Naive thymus-derived CD8-positive, alpha-beta T cell (primary cell): ENCODE measurements around the gene TRPC4AP. TPM values are rescaled to one million over a fixed set of nuclear protein-coding genes. Genes with fewer than 3 reads are reported as not detected.

ENCODE experiments used
- ATAC-seq, 2 donors: fragments of 150-1000 bp; cut with Tn5 transposase in 1 of 2; sonication (Bioruptor Pico), chemical (Tn5 transposase) in 1 of 2; 1 replicate in 1 of 2; 2 replicates in 1 of 2; pipeline ENCODE4 v1.10.0; 2021; ENCODE audit warnings: mild to moderate bottlenecking in 2 of 2, moderate library complexity in 2 of 2
- POLR2A ChIA-PET: fragments of 350-600 bp; sonication (Branson Sonifier 250); formaldehyde crosslinking; loops from one replicate; lab custom pipeline; 2021; ENCODE audit warnings: antibody characterized with exemption; lab: Charles Lee
- DNase-seq, 10 donors: peaks; one replicate each; pipeline versions ENCODE4 v3.0.0 to v3.0.0-alpha.2; 2020 to 2022
- H3K27ac Mint-ChIP-seq, 10 donors: one replicate each; pipeline ENCODE4 v1.8.0; 2020 to 2022; ENCODE audit warnings: mild to moderate bottlenecking in 10 of 10, mixed read lengths in 10 of 10, moderate library complexity in 4 of 10, inconsistent platforms in 1 of 10
- H3K27me3 Mint-ChIP-seq, 5 donors: one replicate each; pipeline ENCODE4 v1.8.0; 2021 to 2022; ENCODE audit warnings: mixed read lengths in 5 of 5
- H3K36me3 Mint-ChIP-seq, 3 donors: one replicate each; pipeline ENCODE4 v1.8.0; 2020 to 2022; ENCODE audit warnings: mixed read lengths in 3 of 3, mild to moderate bottlenecking in 2 of 3, inconsistent platforms in 1 of 3
- H3K4me1 Mint-ChIP-seq, 4 donors: one replicate each; pipeline ENCODE4 v1.8.0; 2021 to 2022; ENCODE audit warnings: mixed read lengths in 4 of 4
- H3K4me3 Mint-ChIP-seq, 10 donors: one replicate each; pipeline ENCODE4 v1.8.0; 2020 to 2022; ENCODE audit warnings: mild to moderate bottlenecking in 10 of 10, mixed read lengths in 10 of 10, moderate library complexity in 6 of 10, inconsistent platforms in 1 of 10
- H3K9me3 Mint-ChIP-seq, 9 donors: one replicate each; pipeline ENCODE4 v1.8.0; 2020 to 2022; ENCODE audit warnings: mixed read lengths in 9 of 9, mild to moderate bottlenecking in 3 of 9, inconsistent platforms in 1 of 9, moderate library complexity in 1 of 9
- polyA plus RNA-seq, 3 donors: library from polyadenylated mRNA; unstranded; fragments of 300-500 nt; fragmentation: Illumina TruSeq; gene quantifications; one replicate each; pipeline ENCODE4 v1.2.3, GENCODE V29; 2021
- total RNA-seq, 8 experiments: library from RNA in 2 of 8; stranded (reverse) in 2 of 8; gene quantifications; one replicate each; pipeline ENCODE4 v1.2.3 and lab custom pipeline; 2021 to 2026

The TRPC4AP gene
- total and polyA plus RNA-seq, 5 experiments from 2014 or later, result 54.7 to 77.6 (median 57.8) TPM

DNA sequence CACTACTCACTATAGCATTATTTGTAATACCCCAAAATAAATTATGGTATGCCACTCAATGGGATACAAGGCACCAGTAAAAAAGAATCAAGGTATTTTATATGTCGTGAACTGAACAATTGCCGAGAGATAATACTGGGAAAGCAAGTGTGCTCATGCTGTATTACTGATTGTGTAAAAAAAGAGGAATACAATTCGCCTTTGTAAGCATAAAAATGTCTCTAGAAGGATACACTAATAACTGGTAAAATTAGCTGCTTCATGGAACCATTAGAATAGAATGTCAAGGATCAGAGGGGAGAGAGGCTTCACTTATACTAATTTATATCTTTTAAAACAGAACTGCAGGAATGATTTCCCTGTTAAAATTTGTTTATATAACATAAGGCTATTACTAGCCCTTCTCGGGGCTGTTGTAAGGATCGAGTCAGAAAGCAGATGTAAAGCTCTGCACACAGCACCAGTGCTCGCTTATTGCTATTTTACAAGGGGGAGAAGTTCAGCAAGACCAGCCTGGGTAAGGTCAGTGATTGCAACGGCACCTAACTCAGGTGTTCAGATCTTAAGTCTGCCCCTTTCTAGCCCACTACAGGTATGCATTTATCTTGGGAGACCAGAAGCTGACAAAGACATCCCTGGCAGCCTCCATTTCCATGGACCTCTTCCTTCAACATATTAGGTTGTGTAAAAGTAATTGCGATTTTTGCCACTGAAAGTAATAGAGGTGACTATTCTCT lies 75.3 kb downstream of the TRPC4AP start:
- no peaks in the 10 kb centered on the region for H3K27me3 Mint-ChIP-seq
- peaks cover 0 to 6% (median 0%) of the 10 kb centered on the region in 4 donors for H3K4me1 Mint-ChIP-seq
- H3K4me3 Mint-ChIP-seq, result no peak overlapping the region
- ATAC-seq, result no peak
- peak overlapping the region in 4 of 10 donors; percentile 10 to 69 (median 42) for H3K27ac Mint-ChIP-seq
- no peaks in the 10 kb centered on the region for H3K9me3 Mint-ChIP-seq
- POLR2A ChIA-PET, result interaction anchor here (0.6 kb wide), 1 partner anchor 63 kb away, joined by 3 read pairs; no protein-coding TSS in a partner anchor
- DNase-seq, result no peak
- H3K36me3 Mint-ChIP-seq, result peaks cover 0 to 89% (median 8%) of the 10 kb centered on the region in 3 donors

DNA sequence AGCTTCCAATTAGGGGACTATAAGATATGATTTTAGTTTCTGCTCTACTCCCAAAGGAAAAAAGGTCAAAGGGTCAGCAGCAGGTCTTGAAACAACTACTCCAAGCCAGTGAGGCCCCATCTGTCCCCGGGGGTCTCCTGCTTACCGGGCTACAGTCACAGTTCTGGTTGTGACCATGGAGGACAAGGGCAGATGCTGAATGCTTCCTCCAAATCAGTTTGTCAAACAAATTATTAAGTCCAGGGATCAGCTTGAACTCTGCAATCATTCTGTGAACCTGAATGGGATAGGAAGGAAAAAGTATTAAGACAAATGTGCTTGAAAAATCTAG lies 76.8 kb downstream of the TRPC4AP start:
- Mint-ChIP-seq H3K27me3 (no peaks in the 10 kb centered on the region), H3K9me3 (no peaks in the 10 kb centered on the region), H3K4me1 (peaks cover 0 to 6% (median under 1%) of the 10 kb centered on the region in 4 donors), H3K4me3 (no peak overlapping the region), H3K36me3 (peaks cover 0 to 89% (median 8%) of the 10 kb centered on the region in 3 donors), H3K27ac (peak overlapping the region in 1 of 10 donors; percentile 5)
- DNase-seq, result peak in 1 of 10 donors; percentile 7
- ATAC-seq, result no peak
- POLR2A ChIA-PET, result interaction anchor here (1.0 kb wide), 1 partner anchor 15 kb away, joined by 3 read pairs; no protein-coding TSS in a partner anchor

DNA sequence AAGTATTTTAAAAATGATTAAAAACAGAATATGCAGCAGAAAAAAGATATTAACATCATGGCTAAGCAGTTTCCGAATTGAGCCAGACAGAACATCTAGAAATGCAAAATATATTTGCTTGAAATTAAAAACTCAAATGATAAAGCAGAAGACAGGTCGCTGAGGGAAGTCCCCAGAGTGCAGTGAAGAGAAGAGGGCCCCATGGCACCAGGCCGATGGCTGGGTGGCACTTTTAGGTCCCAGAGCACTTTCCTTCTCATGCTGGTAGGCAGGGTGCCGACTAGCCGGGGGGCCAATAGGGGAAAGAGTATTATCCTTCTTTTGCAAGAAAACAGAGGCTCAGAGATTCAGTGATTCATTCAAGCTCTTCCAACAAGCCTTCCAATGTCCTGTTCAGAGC lies 78.1 kb downstream of the TRPC4AP start:
- Mint-ChIP-seq H3K36me3 (peaks cover 0 to 88% (median 11%) of the 10 kb centered on the region in 3 donors), H3K4me3 (no peak overlapping the region), H3K9me3 (no peaks in the 10 kb centered on the region), H3K27ac (peak overlapping the region in 6 of 10 donors; percentile 7 to 62 (median 40)), H3K27me3 (no peaks in the 10 kb centered on the region), H3K4me1 (peaks cover 0 to 2% (median under 1%) of the 10 kb centered on the region in 4 donors)
- POLR2A ChIA-PET, result no interaction called here
- ATAC-seq (no peak), DNase-seq (peak in 1 of 10 donors; percentile 0)

DNA sequence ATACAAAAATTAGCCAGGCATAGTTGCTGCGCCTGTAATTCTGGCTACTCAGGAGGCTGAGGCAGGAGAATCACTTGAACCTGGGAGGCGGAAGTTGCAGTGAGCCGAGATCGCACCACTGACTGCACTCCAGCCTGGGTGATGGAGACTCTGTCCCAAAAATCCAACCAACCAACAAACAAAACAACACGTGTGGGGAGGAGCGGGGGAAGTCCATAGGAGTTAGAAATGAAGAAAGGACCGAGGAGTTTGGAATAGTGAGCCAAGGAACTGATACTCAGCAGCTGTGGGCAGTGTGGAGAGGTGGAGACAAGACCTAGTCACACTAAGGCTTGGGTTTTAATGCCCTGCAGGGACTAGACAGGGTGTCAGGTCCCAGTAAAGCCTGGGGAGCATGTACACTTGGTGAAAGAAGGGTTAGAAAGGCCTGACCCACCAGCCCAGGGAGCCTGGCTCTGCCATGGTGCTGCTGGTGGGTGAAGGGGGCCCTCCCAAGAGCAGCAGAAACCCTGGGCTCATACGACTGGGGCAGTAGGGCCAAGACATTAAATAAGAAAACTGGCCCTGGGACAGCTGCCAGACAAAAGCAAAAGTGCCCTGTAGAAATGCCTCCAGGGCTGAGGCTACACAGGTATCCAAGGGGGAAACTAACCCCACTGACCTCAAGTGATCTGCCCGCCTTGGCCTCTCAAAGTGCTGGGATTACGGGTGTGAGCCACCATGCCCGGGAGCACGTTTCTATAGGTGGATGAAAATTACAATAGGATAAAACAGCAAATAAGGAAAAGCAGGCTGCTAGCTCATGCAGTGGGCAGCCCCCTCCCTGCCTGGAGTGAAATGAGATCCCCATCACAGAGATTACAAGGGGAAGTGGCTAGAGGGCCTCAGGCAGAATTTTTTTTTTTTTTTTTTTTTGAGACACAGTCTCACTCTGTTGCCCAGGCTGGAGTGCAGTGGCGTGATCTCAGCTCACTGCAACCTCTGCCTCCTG lies 78.9 kb downstream of the TRPC4AP start:
- H3K4me1 Mint-ChIP-seq, result peaks cover 0 to 2% (median under 1%) of the 10 kb centered on the region in 4 donors
- POLR2A ChIA-PET, result interaction anchor here (0.7 kb wide), 1 partner anchor 1973 kb away, joined by 4 read pairs; no protein-coding TSS in a partner anchor
- no peak for ATAC-seq

DNA sequence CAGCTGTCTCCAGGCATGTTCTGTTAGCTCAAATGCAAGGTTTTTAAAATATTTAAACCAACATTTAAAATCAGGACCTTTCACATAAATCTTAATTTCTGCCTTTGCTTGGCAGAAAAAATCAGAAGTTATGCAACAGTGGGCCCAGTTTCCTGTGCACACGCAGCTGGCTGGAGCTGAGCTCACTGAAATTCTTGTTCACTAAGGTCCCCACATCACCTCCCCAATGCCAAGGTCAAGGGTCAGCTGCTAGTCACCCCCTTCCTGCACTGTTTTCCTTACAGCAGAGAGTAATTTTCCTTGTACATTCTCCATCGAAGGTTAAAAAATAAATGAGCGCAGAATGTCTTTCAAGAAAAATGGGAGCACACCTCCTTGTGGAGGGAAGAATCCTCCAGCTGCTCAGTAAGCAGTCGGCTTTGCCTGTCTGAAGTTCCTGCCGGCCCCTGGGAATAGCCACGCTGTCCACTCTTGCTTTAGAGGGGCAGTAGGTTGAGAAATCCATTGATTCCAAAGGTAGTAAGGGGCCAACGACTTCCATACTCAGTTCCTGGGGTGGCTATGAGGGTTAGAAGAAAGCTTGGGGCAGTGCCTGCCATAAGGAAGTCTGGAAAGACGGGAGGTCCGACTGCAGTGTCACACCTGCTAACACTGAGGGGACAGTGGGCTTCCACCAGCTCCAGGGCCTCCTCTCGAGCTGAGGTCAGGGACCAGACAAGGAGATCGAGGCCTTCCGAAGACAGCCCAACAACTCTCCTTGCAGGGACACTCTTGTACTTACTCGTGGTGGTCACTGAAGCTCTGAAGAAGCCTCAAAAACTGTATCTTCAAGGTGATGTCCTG lies 80.2 kb downstream of the TRPC4AP start:
- Mint-ChIP-seq H3K27me3 (no peaks in the 10 kb centered on the region), H3K4me3 (no peak overlapping the region), H3K9me3 (no peaks in the 10 kb centered on the region), H3K27ac (no peak overlapping the region), H3K36me3 (peaks cover 0 to 93% (median 18%) of the 10 kb centered on the region in 3 donors), H3K4me1 (peaks cover 0 to 1% (median 0%) of the 10 kb centered on the region in 4 donors)
- ATAC-seq (no peak), DNase-seq (no peak)
- POLR2A ChIA-PET, result interaction anchor here (0.7 kb wide), 1 partner anchor 1974 kb away, joined by 4 read pairs; no protein-coding TSS in a partner anchor

More for the DNA sequence above, 78.9 kb downstream of the TRPC4AP start:
- Mint-ChIP-seq H3K27me3 (no peaks in the 10 kb centered on the region), H3K9me3 (no peaks in the 10 kb centered on the region), H3K36me3 (peaks cover 0 to 92% (median 11%) of the 10 kb centered on the region in 3 donors), H3K27ac (peak overlapping the region in 6 of 10 donors; percentile 19 to 72 (median 32)), H3K4me3 (no peak overlapping the region)
- peak in 1 of 10 donors; percentile 5 for DNase-seq

DNA sequence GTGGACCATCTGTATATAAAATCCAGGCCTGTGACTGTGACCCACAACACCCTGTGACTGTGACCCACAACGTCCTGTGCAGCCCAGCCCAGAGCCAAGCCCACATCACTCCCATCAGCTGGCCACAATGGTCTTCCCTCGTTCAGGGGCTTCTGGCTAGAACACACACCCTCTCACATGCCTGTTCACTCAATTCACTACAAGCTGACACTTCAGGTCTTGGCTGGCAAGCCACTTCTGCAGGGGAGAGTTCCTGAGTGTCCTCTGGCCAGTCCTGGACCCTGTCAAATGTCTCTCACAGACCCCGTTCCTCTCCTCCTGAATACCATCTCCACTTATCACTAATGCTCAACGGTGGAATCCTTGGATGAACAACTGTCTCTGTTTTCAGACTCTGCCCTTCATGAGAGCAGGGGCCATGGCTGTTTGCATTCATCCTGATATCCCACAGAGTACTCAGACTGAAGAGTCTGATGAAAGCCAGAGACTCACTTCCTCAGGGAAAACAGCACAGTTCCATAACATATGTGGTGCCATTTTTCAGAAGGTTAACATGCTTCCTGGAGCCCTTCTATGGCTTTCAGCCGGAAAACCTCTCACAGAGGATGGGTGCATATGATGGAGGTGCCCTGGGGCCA lies 80.9 kb downstream of the TRPC4AP start:
- Mint-ChIP-seq H3K27ac (peak overlapping the region in 5 of 10 donors; percentile 33 to 78 (median 43)), H3K36me3 (peaks cover 0 to 93% (median 18%) of the 10 kb centered on the region in 3 donors)
- no peak for DNase-seq

DNA sequence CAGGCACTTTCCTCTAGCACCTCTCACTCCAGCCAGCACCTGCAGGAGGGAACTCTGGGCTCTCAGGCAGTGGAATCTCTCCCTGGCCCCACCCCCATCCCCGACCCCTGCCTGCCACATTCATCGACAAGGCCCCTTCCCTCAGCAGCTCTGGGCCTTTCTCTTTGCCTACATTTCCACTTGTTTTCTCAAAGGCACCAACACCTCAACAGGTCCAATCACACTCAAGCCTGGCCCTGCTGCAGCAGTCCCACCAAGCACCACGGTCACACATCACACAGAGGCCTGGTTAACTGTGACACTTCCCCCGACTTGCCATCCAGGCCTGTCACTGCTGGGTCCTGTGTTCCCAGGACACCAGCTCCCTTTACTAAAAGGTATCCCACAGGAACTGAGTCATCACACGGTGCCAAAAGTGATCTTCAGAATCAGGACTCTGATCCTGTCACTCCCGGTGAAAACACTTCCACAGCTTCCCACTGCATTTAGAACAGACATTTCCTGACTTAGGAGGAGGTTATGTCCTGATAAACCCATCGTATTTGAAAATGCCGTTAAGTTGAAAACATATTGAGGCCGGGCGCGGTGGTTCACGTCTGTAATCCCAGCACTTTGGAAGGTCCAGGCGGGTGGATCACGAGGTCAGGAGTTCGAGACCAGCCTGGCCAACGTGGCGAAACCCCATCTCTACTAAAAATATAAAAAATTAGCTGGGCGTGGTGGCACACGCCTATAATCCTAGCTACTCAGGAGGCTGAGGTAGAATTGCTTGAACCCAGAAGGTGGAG lies 82.0 kb downstream of the TRPC4AP start:
- Mint-ChIP-seq H3K4me1 (peaks cover 0 to 1% (median 0%) of the 10 kb centered on the region in 4 donors), H3K27ac (peak overlapping the region in 4 of 10 donors; percentile 0 to 65 (median 31)), H3K27me3 (no peaks in the 10 kb centered on the region), H3K36me3 (peaks cover 0 to 93% (median 16%) of the 10 kb centered on the region in 3 donors), H3K4me3 (no peak overlapping the region), H3K9me3 (no peaks in the 10 kb centered on the region)
- ATAC-seq, result no peak
- DNase-seq, result no peak
- POLR2A ChIA-PET, result no interaction called here

More for the DNA sequence above, 80.9 kb downstream of the TRPC4AP start:
- Mint-ChIP-seq H3K27me3 (no peaks in the 10 kb centered on the region), H3K9me3 (no peaks in the 10 kb centered on the region), H3K4me1 (peaks cover 0 to 1% (median 0%) of the 10 kb centered on the region in 4 donors), H3K4me3 (no peak overlapping the region)
- ATAC-seq, result no peak
- POLR2A ChIA-PET, result no interaction called here

DNA sequence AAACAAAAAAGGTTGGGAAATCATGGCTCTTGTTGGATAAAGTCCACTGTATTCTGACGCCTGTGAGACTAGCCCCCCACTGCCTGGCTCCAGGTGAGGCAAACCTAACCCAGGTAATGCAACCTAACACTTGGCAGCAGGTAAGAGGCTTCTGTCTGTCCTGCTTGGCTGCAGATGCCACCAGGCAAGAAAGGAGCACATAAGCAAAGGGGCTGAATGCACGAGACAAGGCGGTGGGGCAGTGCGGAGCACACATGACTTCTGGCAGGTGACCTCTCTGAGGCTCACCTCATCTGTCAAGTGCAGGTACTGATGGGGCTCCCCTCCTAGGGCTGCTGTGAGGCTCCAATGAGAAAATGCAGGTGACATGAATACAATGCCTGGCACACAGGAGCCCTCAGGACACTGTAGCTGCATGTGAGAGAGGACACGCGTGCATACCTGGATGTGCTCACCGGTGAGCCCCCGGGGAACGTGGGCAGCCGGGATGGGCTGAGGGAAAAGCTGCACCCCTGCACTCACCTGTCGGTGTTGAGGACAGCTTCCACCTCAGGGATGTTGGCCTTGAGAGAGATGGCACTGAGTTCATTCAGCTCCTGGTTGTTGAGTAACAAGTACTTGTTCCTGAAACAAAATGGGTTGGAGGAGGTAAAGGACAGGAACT lies 82.8 kb downstream of the TRPC4AP start:
- no peak overlapping the region for H3K4me3 Mint-ChIP-seq
- H3K36me3 Mint-ChIP-seq, result peaks cover 0 to 92% (median 15%) of the 10 kb centered on the region in 3 donors
- no peaks in the 10 kb centered on the region for H3K27me3 Mint-ChIP-seq
- H3K9me3 Mint-ChIP-seq, result no peaks in the 10 kb centered on the region
- H3K4me1 Mint-ChIP-seq, result peaks cover 0 to 1% (median 0%) of the 10 kb centered on the region in 4 donors
- H3K27ac Mint-ChIP-seq, result peak overlapping the region in 1 of 10 donors; percentile 13
- POLR2A ChIA-PET, result no interaction called here
- ATAC-seq (no peak), DNase-seq (no peak)

DNA sequence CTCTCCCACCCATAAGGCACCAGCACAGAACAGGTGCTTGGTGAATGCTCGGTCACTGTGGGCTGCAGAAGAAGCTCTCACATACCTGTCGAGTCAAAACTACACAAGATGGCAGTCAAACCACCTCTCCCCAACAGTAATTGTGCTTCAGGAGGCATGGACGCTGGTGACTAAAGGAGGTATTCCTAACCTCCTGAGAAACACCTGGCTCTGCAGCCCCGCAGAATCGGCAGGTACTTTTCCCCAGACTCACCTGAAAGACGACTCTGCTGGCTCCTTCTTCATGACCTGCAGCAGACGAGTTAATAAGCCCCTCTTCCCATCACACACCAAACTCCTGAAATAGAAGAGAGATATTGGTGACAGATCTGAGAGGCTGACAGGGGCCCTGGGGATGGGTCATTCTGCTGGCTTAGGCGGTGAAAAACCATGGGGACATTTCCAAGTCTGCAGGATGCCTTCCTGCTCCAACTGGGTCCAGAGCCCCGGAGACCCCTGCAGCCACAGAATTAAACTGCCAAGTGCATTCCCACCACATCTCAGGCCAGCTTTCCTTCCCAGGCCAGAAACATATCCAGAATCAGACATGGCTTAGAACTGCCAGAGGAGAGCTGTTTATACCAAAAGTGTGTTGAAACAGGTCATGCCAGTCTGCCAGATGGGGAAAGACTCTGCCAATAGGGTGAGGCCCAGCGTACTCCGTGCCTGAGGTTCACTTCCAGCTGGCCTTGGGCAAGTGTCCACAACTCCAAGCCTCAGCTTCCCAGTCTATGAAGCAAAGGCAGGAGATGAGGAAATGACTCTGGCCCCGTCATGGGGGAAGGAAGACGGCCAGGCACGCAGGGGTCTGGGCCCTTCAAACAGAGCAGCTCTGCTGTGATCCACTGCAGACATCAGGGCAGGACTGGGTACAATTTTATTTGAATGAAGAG lies 83.9 kb downstream of the TRPC4AP start:
- DNase-seq, result no peak
- ATAC-seq, result no peak
- no peaks in the 10 kb centered on the region for H3K27me3 Mint-ChIP-seq
- peaks cover 0 to 1% (median 0%) of the 10 kb centered on the region in 4 donors for H3K4me1 Mint-ChIP-seq
- H3K9me3 Mint-ChIP-seq, result no peaks in the 10 kb centered on the region
- H3K4me3 Mint-ChIP-seq, result no peak overlapping the region
- POLR2A ChIA-PET, result no interaction called here
- peaks cover 0 to 90% (median 17%) of the 10 kb centered on the region in 3 donors for H3K36me3 Mint-ChIP-seq
- H3K27ac Mint-ChIP-seq, result peak overlapping the region in 3 of 10 donors; percentile 34 to 82 (median 41)
